HepG2 (cell line): ENCODE measurements around the gene NKX6-2. TPM values are rescaled to one million over a fixed set of nuclear protein-coding genes. Genes with fewer than 3 reads are reported as not detected.

Experiments used
- ATAC-seq: fragments of 200-7000 bp; cut with Tn5 transposase; 3 replicates; pipeline ENCODE4 v1.9.1; 2020; ENCODE audit warnings: mild to moderate bottlenecking, moderate library complexity
- BruUV-seq: library from RNA; stranded (reverse); fragments of 400-500 nt; replicated peaks from 2 replicates; lab custom pipeline; 2021; lab: Mats Ljungman, UMichigan
- CTCF ChIA-PET: fragments of 300-600 bp; formaldehyde crosslinking; extraction: SDS; loops from one replicate; lab custom pipeline; 2021; ENCODE audit warnings: low total read pairs, inconsistent platforms, low intra/inter-chr PET ratio; lab: Yijun Ruan, JAX
- POLR2A ChIA-PET: fragments of 350-600 bp; sonication (Branson Sonifier 250); formaldehyde crosslinking; loops from one replicate; lab custom pipeline; 2020; ENCODE audit warnings: antibody characterized with exemption, inconsistent platforms; lab: Yijun Ruan, JAX
- DNase-seq: peaks from one replicate; pipeline ENCODE4 v3.0.0-alpha.2; 2015; ENCODE audit warnings: low spot score
- FAIRE-seq: peaks from 3 replicates; lab custom pipeline; 2011; peaks lifted over from hg19 to GRCh38; lab: Jason Lieb, UNC
- H2AFZ ChIP-seq: one replicate; pipeline ENCODE4 v1.6.1; 2011; ENCODE audit warnings: low read length, inconsistent platforms
- H3K27ac ChIP-seq: fragments of 300-600 bp; 3 replicates; pipeline ENCODE4 v1.8.0; 2011; ENCODE audit warnings: mixed run types, mild to moderate bottlenecking, mixed read lengths, low read length, inconsistent platforms; ENCODE audit not compliant: insufficient read depth; ENCODE audit errors: extremely low read length
- H3K27me3 ChIP-seq, 2 experiments: fragments of 200-600 bp in 1 of 2; 2 replicates in 1 of 2; 3 replicates in 1 of 2; pipeline versions ENCODE4 v1.6.0 to v1.8.0; 2011; ENCODE audit warnings: low read length in 2 of 2, mild to moderate bottlenecking in 2 of 2, moderate library complexity in 2 of 2, inconsistent platforms in 1 of 2; ENCODE audit not compliant: insufficient read depth in 2 of 2, control insufficient read depth in 1 of 2
- H3K36me3 ChIP-seq, 2 experiments: fragments of 200-600 bp in 1 of 2; replicated peaks in 1 of 2; 2 replicates in 1 of 2; 3 replicates in 1 of 2; pipeline versions ENCODE4 v1.5.1 to v1.8.0; 2011; ENCODE audit warnings: low read length in 2 of 2, inconsistent platforms in 1 of 2; ENCODE audit not compliant: insufficient read depth in 2 of 2, control insufficient read depth in 1 of 2
- H3K4me1 ChIP-seq: 2 replicates; pipeline ENCODE4 v1.5.1; 2012; ENCODE audit warnings: low read length, inconsistent platforms; ENCODE audit not compliant: insufficient read depth
- H3K4me2 ChIP-seq: 2 replicates; pipeline ENCODE4 v1.6.0; 2011; ENCODE audit warnings: low read depth, low read length, inconsistent platforms
- H3K4me3 ChIP-seq, 3 experiments: fragments of 200-600 bp in 1 of 3; sonication (generic), shearing (Covaris generic) in 1 of 3; replicated peaks in 1 of 3; 2 replicates each; pipeline ENCODE4 v1.5.1; 2011 to 2016; ENCODE audit warnings: low read length in 3 of 3, inconsistent platforms in 2 of 3, low read depth in 2 of 3, mild to moderate bottlenecking in 2 of 3, control low read depth in 1 of 3, mixed read lengths in 1 of 3; ENCODE audit not compliant: insufficient read depth in 1 of 3
- H3K79me2 ChIP-seq: one replicate; pipeline ENCODE4 v1.6.1; 2011; ENCODE audit warnings: low read length, inconsistent platforms; ENCODE audit not compliant: insufficient read depth
- H3K9ac ChIP-seq: 2 replicates; pipeline ENCODE4 v1.6.0; 2011; ENCODE audit warnings: mild to moderate bottlenecking, low read depth, low read length, inconsistent platforms; ENCODE audit not compliant: insufficient read depth
- H3K9me3 ChIP-seq: 2 replicates; pipeline ENCODE4 v1.5.1; 2012; ENCODE audit warnings: mild to moderate bottlenecking, low read length
- H4K20me1 ChIP-seq: 2 replicates; pipeline ENCODE4 v1.6.0; 2011; ENCODE audit warnings: inconsistent platforms, mild to moderate bottlenecking, low read length, moderate library complexity; ENCODE audit not compliant: insufficient read depth
- ATAD3A ChIP-seq: sonication (generic); formaldehyde crosslinking; IDR thresholded peaks from 2 replicates; pipeline ENCODE4 v1.4.0; 2020; ENCODE audit warnings: missing genetic modification reagents
- CENPX ChIP-seq: sonication (generic); formaldehyde crosslinking; IDR thresholded peaks from 2 replicates; pipeline ENCODE4 v1.9.0; 2021; ENCODE audit warnings: mild to moderate bottlenecking, missing genetic modification reagents, moderate library complexity
- EP300 ChIP-seq, 3 experiments: sonication (generic) in 1 of 3; formaldehyde crosslinking in 1 of 3; IDR thresholded peaks; 2 replicates each; pipeline versions ENCODE4 v1.5.1 to v1.6.1; 2011 to 2020; ENCODE audit warnings: low read depth in 2 of 3, low read length in 2 of 3, borderline replicate concordance in 1 of 3, improper control_type of control experiment in 1 of 3, mild to moderate bottlenecking in 1 of 3, missing genetic modification reagents in 1 of 3, moderate library complexity in 1 of 3
- ETV6 ChIP-seq: sonication (generic); formaldehyde crosslinking; conservative IDR thresholded peaks from 2 replicates; pipeline ENCODE4 v1.4.0; 2020; ENCODE audit warnings: missing genetic modification reagents
- FLYWCH1 ChIP-seq: sonication (generic); formaldehyde crosslinking; IDR thresholded peaks from 2 replicates; pipeline ENCODE4 v1.8.1; 2023; ENCODE audit warnings: mild to moderate bottlenecking, missing genetic modification reagents
- HDAC1 ChIP-seq: sonication (generic); formaldehyde crosslinking; IDR thresholded peaks from 2 replicates; pipeline ENCODE4 v1.5.1; 2020; ENCODE audit warnings: mild to moderate bottlenecking, missing genetic modification reagents
- HMG20B ChIP-seq: conservative IDR thresholded peaks from 2 replicates; pipeline ENCODE4 v1.6.1; 2016; ENCODE audit warnings: missing genetic modification reagents, missing compliant biosample characterization
- HNF4G ChIP-seq, 2 experiments: sonication (generic) in 1 of 2; formaldehyde crosslinking in 1 of 2; IDR thresholded peaks; 2 replicates each; pipeline versions ENCODE4 v1.4.0 to v1.6.1; 2011 to 2020; ENCODE audit warnings: borderline replicate concordance in 2 of 2, low read depth in 2 of 2, mild to moderate bottlenecking in 2 of 2, low read length in 1 of 2, missing genetic modification reagents in 1 of 2, moderate library complexity in 1 of 2
- JUNB ChIP-seq: sonication (generic); formaldehyde crosslinking; IDR thresholded peaks from 2 replicates; pipeline ENCODE4 v1.8.0; 2022; ENCODE audit warnings: missing genetic modification reagents, mild to moderate bottlenecking, borderline replicate concordance
- KDM4B ChIP-seq: sonication (generic); formaldehyde crosslinking; IDR thresholded peaks from 2 replicates; pipeline ENCODE4 v1.4.0; 2020; ENCODE audit warnings: missing genetic modification reagents
- SNAPC2 ChIP-seq: sonication (generic); formaldehyde crosslinking; IDR thresholded peaks from 2 replicates; pipeline ENCODE4 v1.8.1; 2022; ENCODE audit warnings: mild to moderate bottlenecking, missing genetic modification reagents
- STAT5B ChIP-seq: sonication (generic); formaldehyde crosslinking; IDR thresholded peaks from 2 replicates; pipeline ENCODE4 v1.4.0; 2020; ENCODE audit warnings: missing genetic modification reagents
- ZMYM4 ChIP-seq: sonication (generic); formaldehyde crosslinking; IDR thresholded peaks from 2 replicates; pipeline ENCODE4 v1.8.1; 2023; ENCODE audit warnings: mild to moderate bottlenecking, missing genetic modification reagents
- ZNF652 ChIP-seq: IDR thresholded peaks from 2 replicates; pipeline ENCODE4 v1.6.1; 2016; ENCODE audit warnings: low read depth, borderline replicate concordance
- ZNF792 ChIP-seq: IDR thresholded peaks from 2 replicates; pipeline ENCODE4 v1.6.1; 2016
- WGBS: methylation state at CpG from one replicate; pipeline ENCODE4 v1.1.6; 2017; ENCODE audit warnings: low lambda C conversion rate; 5-methylcytosine and 5-hydroxymethylcytosine counted together
- in situ Hi-C: cut with HindIII; loops from 2 replicates; pipeline ENCODE4 v1.10.0; 2017; ENCODE audit warnings: low pct_unique_long_range_greater_than_20kb; ENCODE audit not compliant: extremely low pct_ligation_motif_present
- intact Hi-C: fragments of 100-400 bp; cut with micrococcal nuclease; formaldehyde crosslinking; loops from one replicate; pipeline ENCODE4 v1.10.0; 2022; ENCODE audit not compliant: unreplicated experiment
- polyA plus RNA-seq, 8 experiments: library from polyadenylated mRNA; depleted of rRNA in 3 of 8; stranded (reverse) in 7 of 8; unstranded in 1 of 8; fragments of >200 nt; fragmentation: Illumina TruSeq in 4 of 8; extraction: Trizol in 4 of 8; gene quantifications; 2 replicates each; pipeline versions ENCODE4 v1.2.1 to v1.2.3, GENCODE V29; 2011 to 2016; ENCODE audit warnings: low read depth in 4 of 8, missing spikeins in 1 of 8, mixed read lengths in 1 of 8; ENCODE audit not compliant: insufficient read depth in 1 of 8
- total RNA-seq, 5 experiments: library from RNA; depleted of rRNA; stranded (reverse); fragments of >200 nt; fragmentation: Illumina TruSeq; extraction: Trizol; gene quantifications; 2 replicates each; pipeline ENCODE4 v1.2.3, GENCODE V29; 2016; ENCODE audit warnings: low read depth in 1 of 5
- TF ChIP-seq, protein P1 (sequence below): sonication (generic); formaldehyde crosslinking; IDR thresholded peaks from 2 replicates; pipeline ENCODE4 v1.5.1; 2020; ENCODE audit warnings: missing genetic modification reagents, mild to moderate bottlenecking, borderline replicate concordance
- TF ChIP-seq, protein P2 (sequence below): sonication (generic); formaldehyde crosslinking; IDR thresholded peaks from 2 replicates; pipeline ENCODE4 v1.8.1; 2023; ENCODE audit warnings: mild to moderate bottlenecking, moderate library complexity, missing genetic modification reagents
- TF ChIP-seq, protein P3 (sequence below): sonication (generic); formaldehyde crosslinking; IDR thresholded peaks from 2 replicates; pipeline ENCODE4 v1.5.1; 2020; ENCODE audit warnings: missing genetic modification reagents, mild to moderate bottlenecking, borderline replicate concordance
- TF ChIP-seq, protein P4 (sequence below): sonication (generic); formaldehyde crosslinking; IDR thresholded peaks from 2 replicates; pipeline ENCODE4 v1.5.0; 2020; ENCODE audit warnings: missing genetic modification reagents

NKX6-2 gene
- total and polyA plus RNA-seq, 2 of the 13 experiments (the other 11 are each of a cell fraction or from before 2014, with no cell fraction given) = not detected

DNA sequence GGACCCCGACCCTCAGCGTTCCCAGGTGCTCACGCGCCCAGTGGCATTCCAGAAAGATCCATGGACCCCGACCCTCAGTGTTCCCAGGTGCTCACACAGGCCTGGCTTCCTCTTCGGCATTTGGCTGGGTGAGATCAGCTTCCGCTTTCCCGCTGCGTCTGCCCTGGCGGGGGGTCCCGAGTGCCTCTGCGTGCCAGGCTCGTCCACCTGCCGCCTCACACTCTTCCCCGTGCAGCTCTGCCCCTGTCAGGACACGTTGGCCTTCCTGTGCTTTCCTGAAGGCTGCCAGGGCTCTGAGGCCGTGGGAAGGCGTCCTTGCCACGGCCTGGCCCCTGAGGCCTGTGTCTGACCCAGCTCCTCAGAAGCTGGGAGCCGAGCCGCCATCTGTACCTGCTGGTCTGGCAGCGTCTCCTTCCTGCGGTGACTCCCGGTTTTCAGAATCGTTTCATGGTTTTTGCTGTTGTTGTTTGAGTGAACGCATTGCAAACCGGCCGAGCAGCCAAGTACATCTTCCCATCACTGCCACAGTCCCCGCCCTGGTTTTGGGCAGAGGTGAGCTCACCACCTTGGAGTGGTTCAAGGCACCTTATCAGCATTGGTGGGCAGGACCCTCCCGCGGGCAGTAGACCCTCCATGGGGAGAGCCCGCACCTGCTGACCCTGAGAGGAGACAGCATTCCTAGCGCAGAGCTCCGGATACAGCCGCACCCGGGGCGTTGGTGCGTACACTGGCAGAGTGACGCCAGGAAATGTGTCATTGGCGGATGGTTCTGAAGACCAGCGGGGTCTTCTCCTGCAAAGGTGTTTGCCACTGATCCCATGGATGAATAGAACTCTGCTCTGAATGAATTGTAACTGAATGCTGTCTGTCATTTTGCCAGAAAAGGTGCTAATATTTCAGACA, 17.4 kb downstream of the NKX6-2 start:
- Histone ChIP-seq H2AFZ (no peak overlapping the region), H3K9ac (no peak overlapping the region), H3K4me3 (no peak overlapping the region), H3K4me1 (peaks cover 2% of the 10 kb centered on the region), H3K36me3 (no peaks in the 10 kb centered on the region), H4K20me1 (no peaks in the 10 kb centered on the region), H3K27ac (no peak overlapping the region), H3K27me3 (no peaks in the 10 kb centered on the region), H3K4me2 (no peak overlapping the region), H3K9me3 (no peaks in the 10 kb centered on the region), H3K79me2 (no peaks in the 10 kb centered on the region)
- ChIA-PET CTCF (no interaction called here), POLR2A (no interaction called here)
- DNase-seq (no peak), FAIRE-seq (no peak), ATAC-seq (no peak)
- 96% methylated on average over 33 of the region's 41 CpGs for WGBS
- BruUV-seq = no TSS peak
- TF ChIP-seq JUNB (CRISPR knock-in tag) (no peak), KDM4B (CRISPR knock-in tag) (no peak), ETV6 (CRISPR knock-in tag) (no peak), ZNF652 (CRISPR knock-in tag) (no peak), ATAD3A (CRISPR knock-in tag) (no peak), HDAC1 (no peak), STAT5B (CRISPR knock-in tag) (no peak), ZNF792 (CRISPR knock-in tag) (no peak), HNF4G (IDR thresholded peaks at IDR 0.05; ENCODE audit: borderline replicate concordance, low read depth, low read length) (no peak), HNF4G (CRISPR knock-in tag; IDR thresholded peaks at IDR 0.05; ENCODE audit: borderline replicate concordance, low read depth) (no peak), ZMYM4 (CRISPR knock-in tag) (no peak), SNAPC2 (CRISPR knock-in tag) (no peak), EP300 (IDR thresholded peaks at IDR 0.05; ENCODE audit: low read depth in 2 of 2, low read length in 2 of 2) (no peak), EP300 (CRISPR knock-in tag; IDR thresholded peaks at IDR 0.05; ENCODE audit: borderline replicate concordance) (no peak), HMG20B (no peak), FLYWCH1 (CRISPR knock-in tag) (no peak), CENPX (CRISPR knock-in tag) (no peak)
- TF ChIP-seq, protein P1, sequence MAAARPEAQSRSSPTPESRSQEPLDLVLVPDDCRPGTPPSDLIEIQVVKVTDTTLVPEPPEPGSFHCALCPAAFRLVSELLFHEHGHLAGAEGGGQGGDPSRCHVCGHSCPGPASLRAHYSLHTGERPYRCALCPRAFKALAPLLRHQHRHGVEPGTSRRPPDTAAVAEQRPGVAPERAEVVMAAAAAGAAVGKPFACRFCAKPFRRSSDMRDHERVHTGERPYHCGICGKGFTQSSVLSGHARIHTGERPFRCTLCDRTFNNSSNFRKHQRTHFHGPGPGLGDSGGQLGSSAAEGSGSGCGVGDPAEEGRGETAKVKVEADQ (CRISPR knock-in tag) = no peak
- TF ChIP-seq, protein P2, sequence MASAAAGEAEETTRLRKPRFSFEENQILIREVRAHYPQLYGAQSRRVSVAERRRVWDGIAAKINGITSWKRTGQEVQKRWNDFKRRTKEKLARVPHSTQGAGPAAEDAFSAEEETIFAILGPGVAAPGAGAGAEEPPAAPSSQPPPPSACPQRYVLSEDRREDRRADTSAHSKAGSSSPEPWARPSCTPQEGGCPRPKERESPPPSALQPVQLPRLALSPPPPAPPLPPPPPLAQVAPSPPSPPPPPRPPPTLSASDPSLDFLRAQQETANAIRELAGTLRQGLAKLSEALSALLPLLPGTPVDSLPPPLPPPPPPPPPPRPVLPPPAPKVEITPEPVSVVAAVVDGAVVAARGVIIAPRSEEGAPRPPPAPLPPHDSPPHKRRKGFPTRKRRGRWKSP (CRISPR knock-in tag) = no peak
- TF ChIP-seq, protein P3, sequence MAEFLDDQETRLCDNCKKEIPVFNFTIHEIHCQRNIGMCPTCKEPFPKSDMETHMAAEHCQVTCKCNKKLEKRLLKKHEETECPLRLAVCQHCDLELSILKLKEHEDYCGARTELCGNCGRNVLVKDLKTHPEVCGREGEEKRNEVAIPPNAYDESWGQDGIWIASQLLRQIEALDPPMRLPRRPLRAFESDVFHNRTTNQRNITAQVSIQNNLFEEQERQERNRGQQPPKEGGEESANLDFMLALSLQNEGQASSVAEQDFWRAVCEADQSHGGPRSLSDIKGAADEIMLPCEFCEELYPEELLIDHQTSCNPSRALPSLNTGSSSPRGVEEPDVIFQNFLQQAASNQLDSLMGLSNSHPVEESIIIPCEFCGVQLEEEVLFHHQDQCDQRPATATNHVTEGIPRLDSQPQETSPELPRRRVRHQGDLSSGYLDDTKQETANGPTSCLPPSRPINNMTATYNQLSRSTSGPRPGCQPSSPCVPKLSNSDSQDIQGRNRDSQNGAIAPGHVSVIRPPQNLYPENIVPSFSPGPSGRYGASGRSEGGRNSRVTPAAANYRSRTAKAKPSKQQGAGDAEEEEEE (CRISPR knock-in tag) = no peak
- TF ChIP-seq, protein P4, sequence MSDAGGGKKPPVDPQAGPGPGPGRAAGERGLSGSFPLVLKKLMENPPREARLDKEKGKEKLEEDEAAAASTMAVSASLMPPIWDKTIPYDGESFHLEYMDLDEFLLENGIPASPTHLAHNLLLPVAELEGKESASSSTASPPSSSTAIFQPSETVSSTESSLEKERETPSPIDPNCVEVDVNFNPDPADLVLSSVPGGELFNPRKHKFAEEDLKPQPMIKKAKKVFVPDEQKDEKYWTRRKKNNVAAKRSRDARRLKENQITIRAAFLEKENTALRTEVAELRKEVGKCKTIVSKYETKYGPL (CRISPR knock-in tag) = no peak
- intact Hi-C loops = no loop called here
- in situ Hi-C loops = no loop called here
